Colonic mucosa (tissue), 4 donors: ENCODE results near the gene RRN3. TPM values are rescaled to one million over a fixed set of nuclear protein-coding genes. Genes with fewer than 3 reads are reported as not detected.
"Not testable (repeated sequence)": the region's sequence is repeated elsewhere in the genome, so short reads cannot be mapped to it uniquely, and the experiment has no call there.

ENCODE experiments used
- DNase-seq: peaks from one replicate; pipeline ENCODE4 v3.0.0-alpha.2; 2020
- H3K27ac ChIP-seq: fragments of 200-600 bp; one replicate; pipeline ENCODE4 v1.8.0; 2021
- H3K27me3 ChIP-seq: fragments of 200-600 bp; one replicate; pipeline ENCODE4 v1.8.0; 2021
- H3K36me3 ChIP-seq: fragments of 200-600 bp; one replicate; pipeline ENCODE4 v1.8.0; 2021
- H3K4me1 ChIP-seq: fragments of 200-600 bp; one replicate; pipeline ENCODE4 v1.8.0; 2021; ENCODE audit warnings: mild to moderate bottlenecking
- H3K4me3 ChIP-seq: fragments of 200-600 bp; one replicate; pipeline ENCODE4 v1.8.0; 2021
- H3K9ac ChIP-seq, 2 donors: one replicate each; pipeline ENCODE4 v1.7.0; 2013; ENCODE audit warnings: control low read depth in 2 of 2, low read depth in 2 of 2, low read length in 2 of 2
- H3K9me3 ChIP-seq: fragments of 200-600 bp; one replicate; pipeline ENCODE4 v1.8.0; 2021
- intact Hi-C: fragments of 100-400 bp; cut with DNase I; formaldehyde crosslinking; loops from one replicate; pipeline ENCODE4 v1.14.1; 2022
- total RNA-seq, 2 donors: library from RNA; stranded (reverse); fragmentation: NEBNext Ultra II Directional in 1 of 2; extraction: Animal tissue kit (Norgen Biotek cat#: 25700) in 1 of 2; gene quantifications; one replicate each; pipeline ENCODE4 v1.2.1, GENCODE V29; 2021
- donor health status: healthy.
- donor health status: DM: no; HTN: no; CAD: no.
- donor health status: DM: no; HTN: no; CAD: no.

Gene RRN3
- total RNA-seq, 2 donors from 2014 or later, result 26.8 to 28.6 TPM

DNA sequence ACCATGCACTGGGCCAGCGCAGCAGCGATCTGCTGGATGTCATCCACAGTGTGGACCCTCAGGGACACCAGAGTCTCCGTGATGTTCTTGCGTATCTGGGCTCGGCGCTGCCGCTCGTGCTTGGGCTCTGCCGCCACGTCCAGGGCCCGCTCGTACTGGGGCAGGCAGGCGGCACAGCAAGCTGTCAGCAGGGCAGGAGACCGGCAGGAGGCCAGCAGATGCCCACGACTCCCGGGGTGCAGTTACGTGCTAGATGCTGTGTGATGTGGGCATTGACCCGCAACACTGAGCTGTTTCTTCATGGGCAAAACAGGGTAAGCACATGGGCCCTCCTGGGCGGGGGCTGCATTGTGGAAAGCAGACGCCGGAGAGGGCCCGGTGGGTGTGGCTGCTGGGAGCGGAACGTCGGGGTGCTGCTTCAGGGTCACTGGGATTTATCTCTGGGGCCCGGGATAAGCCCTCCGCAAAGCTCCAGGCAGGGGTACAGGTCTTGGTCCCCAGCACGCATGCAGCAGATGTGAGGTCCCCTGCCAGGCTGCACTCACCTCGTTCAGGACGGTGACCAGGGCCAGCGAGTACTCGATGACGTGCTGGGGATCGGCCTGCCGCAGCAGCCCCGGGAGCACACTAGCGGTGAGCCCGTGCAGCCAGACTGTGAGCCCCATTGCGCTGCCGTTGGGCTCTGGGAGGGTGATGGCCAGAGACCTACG, 38.8 kb upstream of the RRN3 start:
- H3K4me1 ChIP-seq, H3K9ac ChIP-seq, H3K36me3 ChIP-seq, H3K27ac ChIP-seq, H3K9me3 ChIP-seq, H3K4me3 ChIP-seq, DNase-seq, H3K27me3 ChIP-seq, intact Hi-C loops: not testable (repeated sequence)

DNA sequence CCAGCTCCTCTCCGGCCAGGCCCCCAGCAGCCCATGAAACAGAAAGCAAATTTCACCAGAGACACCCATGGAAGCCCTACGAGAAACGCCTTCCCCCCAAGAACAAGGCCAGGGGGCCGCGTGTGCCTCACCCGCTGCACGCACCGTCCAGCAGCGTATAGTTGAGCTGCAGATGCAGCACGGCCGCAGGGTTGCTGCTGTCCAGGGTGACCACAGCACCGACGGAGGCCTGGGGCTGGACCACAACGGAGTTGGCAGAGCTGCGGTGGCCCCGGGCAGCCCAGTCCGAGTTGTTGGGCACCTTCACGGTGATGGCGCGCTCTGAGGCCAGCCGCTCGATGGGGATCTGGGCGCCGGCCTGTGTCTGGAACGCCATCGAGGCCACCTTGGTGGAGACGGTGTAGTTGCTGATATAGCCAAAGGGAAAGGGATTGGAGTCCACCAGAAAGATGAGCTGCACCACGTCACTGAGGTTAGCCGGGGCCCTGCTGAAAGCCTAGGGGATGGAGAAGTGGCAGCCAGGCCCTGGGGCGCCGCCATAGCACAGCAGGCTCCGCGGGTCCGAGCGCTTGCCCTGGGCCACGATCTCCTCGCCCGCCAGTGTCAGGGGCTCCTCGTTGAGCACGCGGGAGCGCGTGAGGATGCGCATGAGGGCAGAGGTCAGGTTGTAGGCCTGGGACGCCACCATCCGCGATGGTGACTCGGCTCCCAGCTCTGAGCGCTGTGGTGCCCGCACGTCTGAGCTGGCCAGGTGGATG, 37.0 kb upstream of the RRN3 start:
- DNase-seq, H3K4me3 ChIP-seq, H3K36me3 ChIP-seq, H3K4me1 ChIP-seq, H3K27ac ChIP-seq, H3K9me3 ChIP-seq, H3K9ac ChIP-seq, H3K27me3 ChIP-seq, intact Hi-C loops: not testable (repeated sequence)

DNA sequence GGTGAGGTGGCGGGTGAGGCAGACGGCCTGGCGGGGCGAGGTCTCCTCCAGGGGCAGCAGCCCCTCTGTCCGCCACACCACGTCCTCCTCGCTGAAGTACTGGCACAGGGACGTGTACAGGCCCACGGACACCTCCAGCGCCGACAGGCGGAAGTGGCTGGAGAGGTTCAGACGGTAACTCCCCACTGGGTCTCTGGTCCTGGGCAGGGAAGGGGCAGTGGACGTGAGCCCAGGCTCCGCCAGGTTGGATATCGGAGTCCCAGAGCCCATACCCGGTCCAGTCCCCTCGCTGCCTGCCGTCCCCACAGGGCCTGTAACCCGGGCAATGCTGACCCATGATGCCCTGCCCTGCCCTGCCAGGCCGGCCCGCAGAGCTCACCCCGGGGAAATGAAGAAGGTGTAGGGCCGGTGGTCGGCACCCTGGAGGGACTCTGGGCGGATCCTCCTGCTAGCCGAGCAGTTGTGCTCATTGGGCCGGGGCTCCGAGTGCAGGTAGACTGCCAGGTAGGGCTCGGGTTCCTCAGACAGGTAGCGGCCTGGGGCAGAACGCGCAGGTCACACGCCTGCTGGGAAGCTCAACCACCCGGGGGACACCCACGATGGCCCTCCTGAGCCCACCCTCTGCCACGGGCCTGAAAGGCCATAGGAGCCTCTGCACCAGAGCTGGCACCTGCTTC, 36.3 kb upstream of the RRN3 start:
- H3K9me3 ChIP-seq, H3K4me1 ChIP-seq, H3K36me3 ChIP-seq, H3K9ac ChIP-seq, intact Hi-C loops, H3K27me3 ChIP-seq, H3K4me3 ChIP-seq, H3K27ac ChIP-seq, DNase-seq: not testable (repeated sequence)

DNA sequence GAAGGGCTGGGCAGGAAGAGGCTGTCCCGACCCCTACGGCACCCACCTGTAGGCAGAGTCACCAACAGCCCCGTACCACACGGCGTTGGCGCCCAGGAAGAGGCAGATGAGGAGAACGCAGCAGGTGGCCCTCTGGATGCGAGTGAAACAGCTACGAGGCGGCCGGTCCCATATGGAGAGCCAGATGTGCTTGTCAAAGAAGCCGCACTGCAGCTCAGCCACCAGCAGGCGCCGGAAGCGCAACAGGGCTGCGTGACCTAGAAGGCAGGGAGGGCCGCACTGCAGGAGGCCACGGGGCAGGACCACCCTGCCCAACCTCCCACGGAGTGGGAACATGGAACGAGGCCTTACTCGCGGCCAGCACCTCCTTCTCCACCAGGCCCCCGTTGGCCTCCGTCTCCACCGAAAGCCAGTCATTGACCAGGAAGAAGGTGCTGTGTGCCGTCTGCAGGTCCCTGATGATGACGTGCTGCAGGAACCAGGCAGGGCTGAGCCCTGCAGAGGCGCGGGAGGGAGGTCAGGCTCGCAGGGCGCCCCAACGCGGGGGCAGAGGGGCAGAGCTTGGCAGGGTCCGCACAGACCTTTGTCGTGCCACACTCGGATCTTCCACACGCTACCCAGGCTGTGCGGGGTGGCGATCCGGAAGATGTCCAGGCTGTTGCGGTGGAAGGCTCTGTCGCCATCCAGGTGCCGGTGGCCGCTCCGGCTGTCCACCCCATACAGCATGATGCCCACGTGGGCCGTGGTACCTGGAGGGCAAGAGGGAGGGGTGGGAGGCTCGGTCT, 33.8 kb upstream of the RRN3 start:
- H3K9ac ChIP-seq, result not testable (repeated sequence)

DNA sequence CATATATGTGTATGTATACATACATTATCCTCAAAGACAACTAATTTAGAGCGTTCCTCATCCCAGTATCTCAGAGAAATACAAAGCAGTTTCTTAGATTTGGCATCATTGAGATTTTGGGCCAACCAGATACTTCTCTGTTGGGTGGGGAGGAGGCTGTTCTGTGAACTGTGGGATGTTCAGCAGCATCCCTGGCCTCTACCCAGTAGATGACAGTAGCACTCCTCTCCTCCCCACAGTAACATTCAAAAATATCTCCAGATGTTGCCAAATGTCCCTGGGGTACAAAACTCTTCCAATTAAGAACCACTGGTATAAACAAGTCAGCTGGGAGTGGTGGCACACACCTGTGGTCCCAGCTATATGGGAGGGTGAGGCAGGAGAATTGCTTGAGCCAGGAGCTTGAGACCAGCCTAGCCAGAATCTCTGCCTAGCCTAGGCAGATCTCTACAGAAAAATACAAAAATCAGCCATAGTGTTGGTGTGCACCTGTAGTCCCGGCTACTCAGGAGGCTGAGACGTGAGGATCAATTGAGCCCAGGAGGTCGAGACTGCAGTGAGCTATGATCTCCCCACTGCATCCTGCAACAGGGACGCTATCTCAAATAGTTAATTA, 6.4 kb upstream of the RRN3 start:
- DNase-seq, H3K27ac ChIP-seq, intact Hi-C loops, H3K27me3 ChIP-seq, H3K9me3 ChIP-seq, H3K4me1 ChIP-seq, H3K36me3 ChIP-seq, H3K4me3 ChIP-seq, H3K9ac ChIP-seq: not testable (repeated sequence)

More for the DNA sequence above, 33.8 kb upstream of the RRN3 start:
- intact Hi-C loops, H3K9me3 ChIP-seq, H3K4me3 ChIP-seq, H3K36me3 ChIP-seq, DNase-seq, H3K27me3 ChIP-seq, H3K4me1 ChIP-seq, H3K27ac ChIP-seq: not testable (repeated sequence)

DNA sequence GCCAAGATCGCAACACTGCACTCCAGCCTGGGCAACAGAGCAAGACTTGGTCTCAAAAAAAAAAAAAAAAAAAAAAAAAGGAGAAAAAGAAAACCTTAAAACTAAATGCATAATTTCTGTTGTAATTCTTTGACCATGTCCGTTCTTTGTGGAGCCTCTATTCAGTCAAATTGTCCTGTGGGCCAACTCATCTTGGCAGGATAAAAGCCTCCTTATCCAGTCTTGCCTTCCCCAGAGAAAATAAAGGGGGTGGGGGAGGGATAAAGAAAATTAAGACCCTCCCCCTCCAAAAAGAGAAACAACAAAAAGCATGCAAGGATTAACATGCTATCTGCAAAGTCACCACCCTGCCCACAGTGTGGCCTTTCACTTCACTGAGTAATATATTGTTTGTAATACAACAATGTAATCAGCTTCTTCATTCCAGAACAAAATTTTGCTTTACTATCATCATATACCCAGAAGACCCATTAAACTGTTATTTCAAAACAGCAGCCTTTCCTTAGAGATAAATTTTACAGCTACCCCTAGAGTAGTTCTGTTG, 5.4 kb upstream of the RRN3 start:
- H3K4me3 ChIP-seq, H3K36me3 ChIP-seq, intact Hi-C loops, H3K9ac ChIP-seq, H3K4me1 ChIP-seq, H3K27me3 ChIP-seq, DNase-seq, H3K27ac ChIP-seq, H3K9me3 ChIP-seq: not testable (repeated sequence)

DNA sequence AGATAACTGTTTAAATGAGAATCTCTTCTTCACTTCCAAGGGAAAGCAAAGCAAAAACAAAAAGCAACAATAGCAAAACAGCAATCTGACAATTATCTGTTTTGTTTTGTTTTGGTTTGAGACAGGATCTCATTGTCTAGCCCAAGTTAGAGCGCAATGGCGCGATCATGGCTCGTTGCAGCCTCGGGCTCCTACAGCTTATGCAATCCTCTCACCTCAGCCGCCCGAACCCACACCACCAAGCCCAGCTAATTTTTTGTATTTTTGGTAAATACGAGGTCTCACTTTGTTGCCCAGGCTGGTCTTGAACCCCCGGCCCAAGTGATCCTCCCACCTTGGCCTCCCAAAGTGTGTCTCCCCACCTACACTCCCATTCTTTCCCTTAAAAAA, 2.5 kb upstream of the RRN3 start:
- DNase-seq, intact Hi-C loops, H3K36me3 ChIP-seq, H3K9me3 ChIP-seq, H3K4me1 ChIP-seq, H3K4me3 ChIP-seq, H3K27ac ChIP-seq, H3K27me3 ChIP-seq, H3K9ac ChIP-seq: not testable (repeated sequence)

DNA sequence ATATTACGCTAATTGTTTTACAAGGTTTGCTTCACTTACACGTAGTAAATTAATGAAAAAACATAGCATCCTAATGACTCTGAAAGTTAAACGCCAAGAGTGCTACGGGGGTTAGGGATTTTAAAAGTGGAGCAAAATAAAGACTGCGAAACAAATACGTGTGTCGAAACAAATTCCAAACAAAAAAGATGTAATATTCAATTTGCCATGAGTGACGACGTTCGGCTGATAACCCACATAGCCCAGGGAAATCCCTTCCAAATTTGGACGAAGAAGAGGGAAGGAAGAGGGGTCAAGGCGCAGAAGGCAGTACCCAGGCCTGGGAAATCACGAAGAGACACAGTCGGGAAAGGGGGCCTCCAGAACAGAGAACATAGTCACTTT, 509 bp downstream of the RRN3 start:
- intact Hi-C loops, DNase-seq, H3K27me3 ChIP-seq, H3K36me3 ChIP-seq, H3K27ac ChIP-seq, H3K9me3 ChIP-seq, H3K4me1 ChIP-seq: not testable (repeated sequence)
- Histone ChIP-seq H3K4me3 (peak overlapping the region; percentile 54), H3K9ac (peak overlapping the region; percentile 64 to 76)

DNA sequence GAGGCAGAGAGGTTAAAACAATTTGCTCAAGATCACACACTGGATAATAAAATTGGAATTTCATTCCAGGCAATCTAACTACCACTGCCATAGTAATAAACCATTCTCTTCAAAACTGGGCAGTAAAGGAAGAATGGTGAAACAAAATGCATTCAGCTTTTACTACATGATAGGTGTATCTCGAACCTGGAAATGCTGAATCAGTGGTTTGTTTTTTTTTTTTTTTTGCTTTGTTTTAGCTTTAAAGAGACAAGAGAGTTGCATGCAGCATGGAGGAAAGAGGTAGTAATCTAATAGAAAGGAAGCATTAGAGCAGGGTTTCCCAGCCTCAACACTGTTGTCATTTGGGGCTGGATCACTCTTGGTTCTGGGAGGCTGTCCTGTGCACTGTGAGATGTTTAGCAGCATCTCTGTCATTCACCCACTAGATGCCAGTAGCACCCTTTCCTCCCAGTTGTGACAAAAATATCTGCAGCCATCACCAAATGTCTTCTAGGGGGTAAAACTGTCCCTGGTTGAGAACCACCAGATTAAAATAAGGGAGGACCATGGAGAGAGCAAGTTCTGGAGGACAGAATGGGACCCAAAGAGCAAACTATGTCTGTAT, 3.3 kb downstream of the RRN3 start:
- H3K4me3 ChIP-seq, H3K9ac ChIP-seq, H3K4me1 ChIP-seq, H3K27me3 ChIP-seq, H3K9me3 ChIP-seq, DNase-seq, intact Hi-C loops, H3K27ac ChIP-seq, H3K36me3 ChIP-seq: not testable (repeated sequence)

DNA sequence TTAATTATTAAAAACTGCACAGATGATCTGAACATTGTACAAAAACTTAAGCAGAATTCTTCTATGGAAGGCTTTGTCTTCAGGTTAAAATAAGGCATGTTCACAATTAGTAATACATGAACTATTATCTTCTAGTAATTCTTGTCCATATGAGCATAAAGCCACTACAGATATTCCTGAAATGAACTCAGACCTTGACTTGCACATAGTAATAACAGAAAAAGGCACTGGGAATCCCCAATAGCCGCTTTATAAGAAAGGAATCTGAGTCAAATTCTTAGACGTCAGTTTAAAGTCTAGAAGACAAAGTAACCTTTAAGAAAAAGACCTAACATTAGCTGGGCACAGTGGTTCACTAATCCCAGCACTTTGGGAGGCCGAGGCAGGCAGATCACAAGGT, 11.3 kb downstream of the RRN3 start:
- DNase-seq, H3K9ac ChIP-seq, H3K4me3 ChIP-seq, H3K4me1 ChIP-seq, H3K27ac ChIP-seq, H3K27me3 ChIP-seq, intact Hi-C loops, H3K9me3 ChIP-seq, H3K36me3 ChIP-seq: not testable (repeated sequence)

DNA sequence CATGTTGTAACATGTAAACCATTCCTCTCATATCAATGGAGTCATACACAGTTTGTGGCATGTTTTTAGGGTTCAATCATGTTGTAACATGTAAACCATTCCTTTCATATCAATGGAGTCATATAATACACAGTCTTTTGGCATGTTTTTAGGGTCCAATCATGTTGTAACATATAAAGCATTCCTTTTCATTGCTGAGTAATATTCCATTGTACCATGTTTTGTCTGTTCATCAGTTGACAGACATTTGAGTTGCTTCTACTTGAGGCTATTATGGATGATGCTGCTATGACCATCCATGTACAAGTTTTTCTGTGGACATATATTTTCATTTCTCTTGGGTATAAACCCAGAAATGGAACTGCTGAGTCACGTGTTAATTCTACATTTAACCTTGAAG, 13.2 kb downstream of the RRN3 start:
- H3K27ac ChIP-seq, H3K9me3 ChIP-seq, H3K36me3 ChIP-seq, H3K9ac ChIP-seq, H3K4me3 ChIP-seq, DNase-seq, intact Hi-C loops, H3K27me3 ChIP-seq, H3K4me1 ChIP-seq: not testable (repeated sequence)

DNA sequence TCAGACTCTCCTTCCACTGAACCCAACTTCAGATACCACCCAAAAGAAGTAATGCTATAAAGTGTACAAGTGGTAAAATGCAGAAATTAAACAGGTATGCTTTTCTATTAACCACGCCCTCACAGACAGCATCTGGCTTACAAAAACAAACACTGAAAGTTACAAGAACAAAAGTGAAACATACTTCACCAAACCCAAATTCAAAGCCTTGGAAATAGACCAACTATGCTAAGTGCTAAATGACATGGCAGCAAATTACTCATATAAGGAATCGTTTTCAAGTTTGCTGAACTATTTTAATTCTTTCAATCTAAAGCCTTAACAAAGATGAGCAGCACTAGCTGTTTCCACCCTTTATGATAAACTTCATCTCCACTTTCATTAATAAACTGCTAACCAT, 17.9 kb downstream of the RRN3 start:
- DNase-seq, H3K36me3 ChIP-seq, H3K9me3 ChIP-seq, H3K4me1 ChIP-seq, H3K9ac ChIP-seq, H3K4me3 ChIP-seq, H3K27ac ChIP-seq, H3K27me3 ChIP-seq: not testable (repeated sequence)
- intact Hi-C loops, result loop anchor here (10.0 kb wide), 1 partner anchor 389 kb away; no protein-coding TSS in a partner anchor
